GM19025 (cell line): ENCODE data around the gene CNP.
"Not testable (repeated sequence)": the region's sequence is repeated elsewhere in the genome, so short reads cannot be mapped to it uniquely, and the experiment has no call there.

Source experiments
- ATAC-seq: cut with Tn5 transposase; IDR thresholded peaks from one replicate; pipeline ENCODE4 v1.9.1; 2021; ENCODE audit warnings: mild to moderate bottlenecking, low read depth, moderate library complexity; ENCODE audit not compliant: unreplicated experiment

Gene CNP

DNA sequence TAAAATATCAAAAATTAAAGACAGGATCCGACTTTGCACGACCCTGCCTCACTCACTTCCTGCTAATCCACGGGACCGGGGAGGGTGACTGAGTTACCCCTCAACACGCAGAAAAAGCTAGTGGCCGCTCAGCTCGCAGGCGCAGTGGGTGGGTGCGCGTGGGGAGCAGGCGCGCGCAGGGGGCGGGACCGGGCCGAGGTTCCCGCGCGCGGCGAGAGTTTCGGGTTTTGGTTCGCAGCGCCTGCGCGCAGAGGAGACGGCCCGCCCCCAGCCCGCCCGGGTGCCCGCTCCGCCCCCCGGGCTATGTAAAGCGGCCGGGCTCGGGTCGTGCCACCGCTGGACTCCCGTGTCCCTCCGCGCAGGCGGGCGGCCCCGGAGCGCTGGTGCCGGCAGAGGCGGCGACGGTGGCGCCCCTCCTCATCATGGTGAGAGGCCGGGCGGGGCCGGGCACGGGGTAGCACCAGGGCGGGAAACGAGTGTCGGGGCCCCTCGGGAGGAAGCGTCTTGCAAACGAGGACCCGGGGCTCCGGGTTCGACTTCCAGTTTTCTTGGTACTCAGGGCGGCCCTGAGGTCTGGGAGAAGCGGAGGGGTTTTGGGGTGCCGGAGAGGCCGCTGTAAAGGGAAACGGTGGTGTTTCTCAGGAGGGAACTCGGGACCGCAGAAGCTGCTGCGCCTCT is at the start of gene CNP:
TSS of gene CNP (plus strand) at position 333 of the 678 bp plus-strand sequence. CDS start at position 423, 90 bp downstream.
- peak; percentile 68 for ATAC-seq

DNA sequence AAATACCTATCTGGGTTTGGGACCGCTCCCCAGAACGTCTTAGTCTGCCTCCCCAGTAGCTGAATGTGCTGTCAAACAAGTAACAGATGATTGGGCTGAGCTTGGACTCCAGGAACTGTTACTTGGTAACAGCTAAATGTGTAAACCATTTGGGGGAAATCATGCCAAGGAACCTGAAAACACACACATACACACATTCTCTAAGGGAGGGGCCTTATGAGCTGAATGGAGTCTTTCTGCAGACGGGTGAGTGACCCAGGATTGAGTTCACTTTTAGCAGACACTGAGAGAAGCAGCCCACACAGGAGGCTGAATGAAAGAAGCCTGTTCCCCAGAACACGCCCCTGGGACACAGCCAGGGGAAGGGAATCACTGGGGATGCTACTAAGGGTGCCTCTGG is 49.4 kb upstream of the CNP start:
- no peak for ATAC-seq

DNA sequence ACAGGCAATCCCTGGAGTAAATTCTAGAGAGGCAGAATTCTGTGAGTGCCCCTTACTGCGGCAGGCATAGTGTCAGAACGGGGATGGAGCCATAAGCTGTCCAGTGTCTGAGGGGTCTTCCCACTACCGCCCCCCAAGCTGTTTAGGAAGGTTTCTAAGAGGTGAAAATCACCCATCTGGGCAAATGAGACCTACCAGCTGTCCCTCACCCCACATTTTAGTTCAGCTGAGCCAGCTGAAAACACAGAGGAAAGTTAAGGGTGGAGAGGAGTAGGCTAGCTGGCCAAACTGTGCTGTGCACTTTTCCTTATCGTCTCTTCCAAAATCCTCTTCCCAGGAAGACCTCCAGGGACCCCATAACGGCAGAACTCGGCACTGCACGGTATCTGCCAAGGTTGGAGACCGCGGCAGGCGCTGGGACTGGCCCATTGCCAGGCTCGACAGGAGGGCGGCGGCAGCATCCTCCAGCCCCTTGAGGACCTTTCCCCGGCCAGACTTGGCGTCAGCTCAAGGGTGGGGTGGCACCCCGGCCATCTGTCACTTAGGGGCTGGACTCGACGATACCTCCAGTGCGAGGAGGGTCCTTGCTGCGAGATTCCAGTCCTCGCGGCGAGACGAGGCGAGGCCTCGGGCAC is 48.8 kb upstream of the CNP start:
- peak; percentile 1 for ATAC-seq

DNA sequence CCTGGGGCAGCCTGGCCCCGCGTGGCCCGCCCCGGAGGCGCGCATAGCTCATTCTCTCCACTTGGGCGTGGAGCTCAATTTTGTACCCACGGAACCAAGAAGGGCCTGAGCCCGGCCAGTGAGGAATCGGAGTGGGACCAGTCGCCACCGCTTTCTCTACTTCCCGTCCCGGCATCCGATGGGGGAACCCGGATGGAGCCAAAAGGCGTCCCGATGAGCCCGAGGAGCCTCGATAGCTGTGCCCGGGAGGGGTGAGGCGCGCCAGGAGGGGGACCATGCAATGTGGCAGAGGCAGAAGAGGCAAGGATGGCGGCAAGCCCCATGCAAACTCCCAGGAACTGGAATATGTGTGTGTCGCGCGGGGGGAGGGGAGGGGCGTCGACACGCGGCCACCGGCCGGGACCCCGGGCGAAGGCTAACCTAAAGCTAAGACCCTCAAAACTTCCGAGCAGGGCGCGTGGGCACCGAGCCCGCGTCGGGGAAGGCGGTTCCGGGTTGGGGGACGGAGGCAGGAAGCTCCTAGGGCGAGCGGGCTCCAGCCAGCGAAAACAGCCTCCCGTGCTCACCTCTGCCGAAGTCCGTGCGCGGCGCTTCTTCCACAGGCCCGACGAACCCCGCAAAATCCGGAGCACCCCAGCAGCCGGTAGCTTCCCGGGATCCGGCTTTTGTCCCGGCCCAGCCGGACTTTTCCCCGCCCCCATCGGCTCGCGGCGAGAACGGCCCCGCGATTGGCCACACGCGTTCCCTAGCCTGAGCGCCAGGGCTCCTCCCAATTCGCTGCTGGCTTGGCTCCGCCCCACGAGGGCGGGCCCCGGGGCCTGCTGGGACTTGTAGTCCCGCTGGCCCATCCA is 48.1 kb upstream of the CNP start, which contains the start of gene ACLY:
TSS of gene ACLY (minus strand) at position 638 of the 851 bp plus-strand sequence. CDS start 5,078 bp downstream, outside the sequence.
- ATAC-seq, result peak; percentile 93

DNA sequence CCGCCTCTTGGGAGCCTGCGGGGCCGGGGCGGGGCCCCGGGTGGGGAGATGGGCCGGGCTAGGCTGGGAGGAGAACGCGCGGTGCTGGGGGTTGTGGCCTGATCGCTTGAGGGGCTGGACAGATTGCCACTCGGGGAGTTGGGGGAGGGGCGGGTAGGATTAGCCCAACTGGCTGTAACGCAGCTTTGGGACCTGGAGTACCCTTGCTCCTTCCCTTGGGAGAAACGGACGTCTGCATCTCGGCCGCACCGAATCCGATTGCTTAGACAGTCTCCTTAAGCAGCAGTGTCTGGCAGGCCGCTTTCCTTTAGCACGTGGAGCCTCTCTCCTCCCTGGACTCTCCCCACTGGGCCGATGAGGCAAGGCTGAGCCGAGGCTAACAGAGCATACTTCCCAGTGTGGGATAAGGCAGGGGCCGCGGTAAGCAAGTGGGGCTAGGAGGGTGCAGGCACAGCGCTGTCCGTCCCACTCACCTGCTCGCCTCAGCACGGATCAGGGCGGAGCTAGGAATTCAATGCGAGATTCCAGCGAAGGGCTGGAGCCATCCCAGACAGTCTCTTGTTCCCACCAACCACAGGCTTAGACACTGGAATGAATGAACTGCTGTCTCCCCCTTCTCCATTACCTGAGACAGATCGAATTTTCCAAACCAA is 47.3 kb upstream of the CNP start:
- peak; percentile 6 for ATAC-seq

DNA sequence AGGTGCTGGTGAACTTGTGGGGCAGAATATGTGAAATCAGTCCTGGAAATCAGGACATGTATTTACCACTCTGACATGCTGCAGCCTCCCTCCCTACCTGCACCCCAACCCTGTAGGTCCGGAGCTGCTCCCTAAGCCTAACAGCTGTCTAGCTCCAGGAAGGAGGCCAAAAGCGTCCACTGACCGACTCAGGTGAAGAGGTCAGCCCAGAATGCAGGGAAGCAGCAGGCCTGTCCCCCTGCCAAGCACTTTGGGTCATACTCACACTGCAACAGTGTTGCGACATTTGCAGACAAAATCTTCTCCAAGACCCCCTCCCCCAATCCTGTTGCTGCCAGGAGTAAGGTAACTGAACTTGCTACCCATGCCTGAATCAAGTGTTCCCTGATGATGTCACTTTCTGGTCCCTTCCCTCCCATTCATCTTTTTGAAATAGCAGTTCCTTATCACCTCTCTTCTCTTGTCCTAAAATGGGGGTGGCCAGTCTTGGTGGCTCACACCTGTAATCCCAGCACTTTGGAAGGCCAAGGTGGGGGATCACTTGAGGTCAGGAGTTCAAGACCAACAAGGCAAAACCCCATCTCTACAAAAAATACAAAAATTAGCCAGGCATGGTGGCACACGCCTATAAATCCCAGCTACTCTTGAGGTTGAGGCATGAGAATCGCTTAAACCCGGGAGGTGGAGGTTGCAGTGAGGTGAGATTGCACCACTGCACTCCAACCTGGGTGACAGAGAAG is 46.6 kb upstream of the CNP start:
- ATAC-seq, result no peak

DNA sequence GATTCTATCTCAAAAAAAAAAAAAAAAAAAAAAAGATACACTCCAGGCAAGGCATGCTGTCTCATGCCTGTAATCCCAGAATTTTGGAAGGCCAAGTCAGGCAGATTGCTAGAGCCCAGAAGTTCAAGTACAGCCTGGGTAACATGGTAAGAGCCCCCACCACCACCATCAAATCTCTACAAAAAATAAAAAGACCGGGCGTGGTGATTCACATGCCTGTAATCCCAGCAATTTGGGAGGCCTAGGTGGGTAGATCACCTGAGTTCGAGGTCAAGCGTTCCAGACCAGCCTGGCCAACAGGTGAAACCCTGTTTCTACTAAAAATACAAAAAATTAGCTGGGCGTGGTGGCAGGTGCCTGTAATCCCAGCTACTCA is 46.0 kb upstream of the CNP start:
- no peak for ATAC-seq

DNA sequence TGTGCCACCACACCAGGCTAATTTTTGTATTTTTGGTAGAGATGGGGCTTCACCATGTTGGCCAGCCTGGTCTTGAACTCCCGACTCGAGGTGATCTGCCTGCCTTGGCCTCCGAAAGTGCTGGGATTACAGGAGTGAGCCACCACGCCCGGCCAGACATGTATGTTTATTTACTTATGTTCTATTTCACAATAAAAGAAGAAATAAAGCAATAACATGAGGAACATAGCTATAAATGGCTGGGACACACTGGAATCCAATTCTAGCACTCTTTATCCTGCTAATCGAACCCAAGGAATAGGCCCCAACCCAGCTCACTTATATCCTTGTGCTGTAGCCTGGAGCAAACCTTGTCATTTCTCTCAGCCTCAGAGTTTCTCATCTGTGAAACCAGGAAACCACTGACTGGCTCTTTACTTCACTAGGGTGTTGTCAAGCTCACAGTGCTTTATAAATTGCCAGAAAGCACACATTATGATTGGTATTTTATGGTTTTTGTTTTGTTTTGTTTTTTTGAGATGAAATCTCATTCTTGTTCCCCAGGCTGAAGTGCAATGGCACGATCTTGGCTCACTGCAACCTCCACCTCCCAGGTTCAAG is 40.5 kb upstream of the CNP start:
- ATAC-seq, result no peak

DNA sequence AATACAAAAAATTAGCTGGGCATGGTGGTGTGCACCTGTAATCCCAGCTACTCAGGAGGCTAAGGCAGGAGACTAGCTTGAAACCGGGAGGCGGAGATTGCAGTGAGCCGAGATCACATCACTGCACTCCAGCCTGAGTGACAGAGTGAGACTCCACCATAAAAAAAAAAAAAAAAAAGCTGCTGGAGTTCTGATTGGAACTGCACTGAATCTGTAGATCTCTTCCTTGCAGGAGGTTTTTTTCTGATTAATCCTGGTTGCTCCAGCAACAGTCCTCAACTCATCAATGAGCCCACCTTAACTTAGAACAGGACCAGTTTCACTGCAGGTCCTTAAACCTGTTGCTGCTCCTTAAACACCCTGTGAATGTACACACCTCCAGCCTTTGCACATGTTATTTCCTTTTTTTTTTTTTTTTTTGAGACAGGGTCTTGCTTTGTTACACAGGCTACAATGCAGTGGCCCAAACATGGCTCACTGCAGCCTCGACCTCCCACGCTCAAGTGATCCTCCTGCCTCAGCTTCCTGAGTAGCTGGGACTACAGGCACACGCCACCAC is 37.8 kb upstream of the CNP start:
- ATAC-seq, result no peak

DNA sequence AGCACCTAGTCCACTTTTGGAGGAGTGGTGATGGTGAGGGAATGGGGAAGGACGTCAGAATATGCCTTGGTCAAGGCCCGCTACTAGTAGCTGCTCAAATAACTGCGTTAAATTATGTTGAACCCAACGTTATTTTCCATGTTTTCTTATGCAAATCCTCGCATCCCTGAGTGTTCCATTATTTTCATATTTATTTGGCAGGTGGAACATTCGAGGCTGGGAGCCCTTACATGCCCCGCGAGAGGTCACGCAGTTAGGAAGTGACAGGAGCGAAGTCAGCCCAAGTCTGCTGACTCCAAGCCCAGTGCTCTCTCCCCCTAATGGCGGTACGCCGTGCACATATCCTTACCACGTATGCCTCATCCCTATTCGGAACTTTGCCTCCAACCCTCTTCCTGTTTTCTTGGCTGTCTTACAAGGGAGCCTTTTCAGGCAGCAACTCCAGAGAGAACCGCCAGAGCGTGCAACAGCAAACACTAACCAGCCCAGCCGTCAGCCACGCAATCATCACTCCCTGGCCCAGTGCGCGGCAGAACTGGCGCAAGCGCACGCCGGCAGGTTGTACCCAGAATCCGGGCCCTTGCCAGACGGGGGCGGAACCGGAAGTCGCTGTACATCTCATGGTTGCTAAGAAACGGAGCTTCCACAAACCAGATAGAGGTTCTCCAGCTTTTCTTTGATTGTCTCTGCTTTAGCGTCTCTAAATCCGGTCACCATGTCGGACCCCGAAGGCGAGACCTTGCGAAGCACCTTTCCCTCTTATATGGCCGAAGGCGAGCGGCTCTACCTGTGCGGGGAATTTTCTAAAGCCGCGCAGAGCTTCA is 36.4 kb upstream of the CNP start, which contains the start of gene ODAD4:
TSS of gene ODAD4 (plus strand) at position 609 of the 824 bp plus-strand sequence. CDS start at position 716, 107 bp downstream.
- ATAC-seq, result peak; percentile 96

DNA sequence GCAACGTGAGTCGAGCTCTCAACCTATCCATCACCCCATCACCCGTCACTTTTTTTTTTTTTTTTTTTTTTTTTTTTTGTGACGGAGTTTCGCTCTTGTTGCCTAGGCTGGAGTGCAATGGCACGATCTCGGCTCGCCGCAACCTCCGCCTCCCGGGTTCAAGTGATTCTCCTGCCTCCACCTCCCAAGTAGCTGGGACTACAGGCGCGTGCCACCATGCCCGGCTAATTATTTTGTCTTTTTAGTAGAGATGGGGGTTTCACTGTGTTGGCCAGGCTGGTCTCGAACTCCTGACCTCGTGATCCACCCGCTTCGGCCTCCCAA is 35.8 kb upstream of the CNP start:
- peak; percentile 14 for ATAC-seq

DNA sequence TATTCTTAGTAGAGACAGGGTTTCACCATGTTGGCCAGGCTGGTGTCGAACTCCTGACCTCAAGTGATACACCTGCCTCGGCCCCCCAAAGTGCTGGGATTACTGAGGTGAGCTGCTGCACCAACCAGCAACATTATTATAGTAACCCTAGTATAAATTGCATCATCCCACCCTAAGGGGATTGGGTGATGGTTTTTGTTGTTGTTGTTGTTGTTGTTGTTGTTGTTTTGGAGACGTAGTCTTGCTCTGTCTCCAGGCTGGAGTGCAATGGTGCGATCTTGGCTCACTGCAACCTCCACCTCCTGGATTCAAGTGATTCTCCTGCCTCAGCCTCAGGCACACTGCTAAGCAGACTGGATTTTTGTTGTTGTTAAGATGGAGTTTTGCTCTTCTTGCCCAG is 34.9 kb upstream of the CNP start:
- not testable (repeated sequence) for ATAC-seq

DNA sequence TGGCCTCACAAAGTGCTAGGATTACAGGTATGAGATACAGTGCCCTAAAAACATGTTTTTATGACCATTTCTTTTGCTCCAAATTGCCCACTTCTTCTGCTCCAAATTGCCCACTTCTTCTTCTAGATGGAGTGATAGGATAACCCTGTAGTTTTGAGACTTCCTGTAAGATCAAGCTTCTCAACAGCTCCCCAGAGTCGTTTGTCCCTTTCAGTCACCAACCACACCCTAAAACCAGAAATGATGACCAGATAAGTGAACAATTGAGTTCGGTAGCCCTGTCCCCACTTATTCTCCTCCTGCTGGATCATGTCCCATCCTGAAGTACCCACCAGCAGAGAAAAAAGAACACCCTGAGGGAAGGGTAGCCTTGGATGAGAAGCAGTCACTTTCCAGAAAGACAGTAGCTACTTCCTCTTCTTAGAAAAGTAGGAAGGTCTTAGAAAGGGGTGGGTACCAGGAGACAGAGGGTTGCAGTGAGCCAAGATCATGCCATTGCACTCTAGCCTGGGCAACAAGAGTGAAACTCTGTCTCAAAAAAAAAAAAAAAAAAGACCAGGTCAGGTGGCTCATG is 33.7 kb upstream of the CNP start:
- no peak for ATAC-seq

DNA sequence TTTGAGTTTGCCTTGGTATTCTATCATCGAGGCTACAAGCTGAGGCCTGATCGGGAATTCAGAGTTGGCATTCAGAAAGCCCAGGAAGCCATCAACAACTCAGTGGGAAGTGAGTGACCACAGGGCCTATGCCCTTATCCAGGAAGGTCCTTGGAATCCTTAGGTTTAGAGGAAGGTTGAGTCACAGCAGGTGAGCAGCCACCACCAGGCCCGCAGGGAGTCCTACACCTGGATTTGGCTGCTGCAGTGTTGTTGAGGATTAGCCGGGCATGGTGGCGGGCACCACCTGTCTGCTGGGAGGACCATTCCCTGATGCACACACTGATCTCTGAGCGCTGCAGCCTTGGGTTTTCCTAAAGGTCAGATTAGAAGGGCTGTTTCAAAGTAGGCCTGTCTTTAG is 31.0 kb upstream of the CNP start:
- no peak for ATAC-seq

DNA sequence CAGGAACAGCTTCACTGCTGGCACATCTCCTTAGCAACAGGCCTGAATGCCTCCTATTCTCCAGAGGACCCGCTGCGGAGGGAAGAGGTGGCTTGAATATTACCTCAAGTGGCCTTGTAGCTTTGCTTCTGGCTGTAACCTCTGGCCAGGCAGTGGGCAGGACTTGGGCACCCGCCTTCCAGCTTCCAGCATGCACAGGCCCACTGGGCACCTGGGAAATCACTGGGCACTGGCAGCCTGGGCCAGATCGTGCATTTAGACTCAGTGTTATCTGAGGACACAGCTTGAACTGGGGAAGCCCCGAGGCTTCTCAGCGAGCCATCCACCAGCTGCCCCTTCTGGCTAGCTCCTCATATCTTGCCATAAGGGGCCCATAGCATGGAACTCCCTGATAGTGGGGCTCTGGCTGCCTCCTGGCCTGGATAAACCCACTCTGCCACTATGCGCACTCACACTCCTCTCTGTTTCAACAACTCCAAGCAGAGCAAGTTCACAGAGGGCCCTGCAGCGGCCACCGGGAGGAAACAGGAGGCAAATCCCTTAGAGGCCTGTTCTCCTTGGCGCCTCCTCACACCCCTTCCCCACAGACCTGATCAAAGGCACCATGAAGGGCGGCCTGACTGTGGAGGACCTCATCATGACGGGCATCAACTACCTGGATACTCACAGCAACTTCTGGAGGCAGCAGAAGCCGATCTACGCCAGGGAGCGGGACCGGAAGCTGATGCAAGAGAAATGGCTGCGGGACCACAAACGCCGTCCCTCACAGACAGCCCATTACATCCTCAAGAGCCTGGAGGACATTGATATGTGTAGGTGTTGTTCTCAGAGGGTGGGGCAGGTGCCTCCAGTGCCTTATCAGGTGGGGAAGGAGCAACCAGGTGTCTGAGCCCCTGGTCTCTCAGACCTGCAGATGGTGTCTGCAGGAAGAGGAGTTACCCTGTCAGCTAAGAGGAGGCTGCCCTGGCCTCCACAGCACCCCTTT is 28.3 kb upstream of the CNP start:
- ATAC-seq, result no peak

DNA sequence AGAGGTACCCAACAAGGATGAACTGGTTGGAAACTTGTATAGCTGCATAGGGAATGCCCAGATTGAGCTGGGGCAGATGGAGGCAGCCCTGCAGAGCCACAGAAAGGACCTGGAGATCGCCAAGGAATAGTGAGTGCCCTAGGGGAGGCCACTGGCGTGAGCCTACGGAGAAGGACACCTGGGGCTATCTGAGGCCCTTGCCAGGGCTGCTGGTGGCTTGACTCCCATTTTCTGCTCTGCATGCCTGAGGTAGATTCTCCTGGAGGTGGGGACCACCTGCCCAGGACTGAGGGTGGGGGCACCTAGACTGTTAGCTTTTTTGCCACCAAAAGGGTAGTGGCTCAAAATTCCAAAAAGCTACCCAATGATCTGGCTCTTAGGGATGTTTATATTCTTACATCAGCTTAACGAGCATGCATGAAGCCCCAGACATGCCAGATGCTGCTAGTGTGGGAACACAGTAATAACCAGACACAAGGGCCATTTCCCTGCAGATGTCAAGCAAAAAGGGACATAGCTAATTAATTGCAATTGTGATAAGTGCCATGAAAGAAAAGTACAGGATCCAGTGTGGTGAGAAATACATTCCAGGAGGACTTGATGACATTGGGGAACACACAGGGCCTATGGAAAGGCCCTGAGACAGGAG is 27.4 kb upstream of the CNP start:
- no peak for ATAC-seq

DNA sequence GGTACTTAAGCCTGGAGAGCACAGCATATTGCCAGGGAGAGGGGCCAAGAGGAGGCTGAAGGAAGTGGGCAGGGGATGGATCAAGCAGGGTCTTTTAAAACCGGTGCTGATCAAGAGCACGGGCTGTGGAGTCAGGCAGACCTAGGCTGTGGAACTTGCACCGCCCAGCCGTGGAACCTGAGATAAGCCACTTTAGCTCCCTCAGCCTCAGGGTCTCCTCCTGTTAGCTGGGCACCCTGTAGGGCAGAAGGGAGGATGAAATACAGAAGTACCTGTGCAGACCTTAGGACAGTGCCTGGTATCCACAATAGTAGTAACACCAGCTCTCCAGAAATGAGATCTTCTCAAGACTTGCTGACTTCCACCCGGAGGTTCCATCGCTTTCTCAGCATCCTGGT is 26.9 kb upstream of the CNP start:
- ATAC-seq, result no peak
